Esophagus squamous epithelium (tissue), 5 donors: ENCODE results near the gene MAT1A. TPM values are rescaled to one million over a fixed set of nuclear protein-coding genes. Genes with fewer than 3 reads are reported as not detected.
A peak's percentile ranks its signal among the peaks of the same experiment; 100 is the strongest.

Experiments used
- DNase-seq: peaks from one replicate; lab custom pipeline; 2025; lab: John Stamatoyannopoulos, UW
- H3K27ac ChIP-seq, 4 donors: fragments of 200-600 bp; sonication (generic); one replicate each; pipeline ENCODE4 v1.5.1; 2016 to 2019; ENCODE audit warnings: mild to moderate bottlenecking in 1 of 4
- H3K27me3 ChIP-seq, 4 donors: fragments of 200-600 bp; sonication (generic); 1 replicate in 3 of 4; 2 replicates in 1 of 4; pipeline versions ENCODE4 v1.5.1 to v1.6.0; 2017 to 2021; ENCODE audit warnings: antibody characterized with exemption in 1 of 4
- H3K36me3 ChIP-seq, 3 donors: fragments of 200-600 bp; sonication (generic); one replicate each; pipeline ENCODE4 v1.5.1; 2016 to 2019
- H3K4me1 ChIP-seq, 3 donors: fragments of 200-600 bp; sonication (generic); one replicate each; pipeline ENCODE4 v1.5.1; 2017 to 2019
- H3K4me3 ChIP-seq, 4 donors: fragments of 200-600 bp; sonication (generic); 1 replicate in 3 of 4; 2 replicates in 1 of 4; pipeline ENCODE4 v1.5.1; 2016 to 2019; ENCODE audit warnings: mild to moderate bottlenecking in 2 of 4, moderate library complexity in 1 of 4
- H3K9me3 ChIP-seq, 3 donors: fragments of 200-600 bp; sonication (generic); one replicate each; pipeline ENCODE4 v1.5.1; 2016 to 2019
- POLR2A ChIP-seq, 4 donors: fragments of 450-650 bp; IDR thresholded peaks; one replicate each; pipeline ENCODE4 v1.6.1; 2017; ENCODE audit warnings: antibody characterized with exemption in 4 of 4, mild to moderate bottlenecking in 4 of 4, moderate library complexity in 3 of 4
- WGBS, 2 donors: methylation state at CpG; one replicate each; pipeline ENCODE4 v1.1.5; 2018; 5-methylcytosine and 5-hydroxymethylcytosine counted together
- intact Hi-C: fragments of 100-400 bp; cut with DNase I; formaldehyde crosslinking; loops from one replicate; pipeline ENCODE4 v1.15.0; 2022
- total RNA-seq, 4 donors: library from RNA; depleted of rRNA; stranded (reverse); fragments of >200 nt; gene quantifications; one replicate each; pipeline ENCODE4 v1.1.0, GENCODE V29; 2016
- TF ChIP-seq, protein P1 (sequence below), 6 experiments: fragments of 450-650 bp in 4 of 6; fragments of 200-600 bp in 2 of 6; sonication (generic) in 2 of 6; IDR thresholded peaks; one replicate each; pipeline ENCODE4 v1.5.1; 2016 to 2019; ENCODE audit warnings: antibody characterized with exemption in 6 of 6, mild to moderate bottlenecking in 4 of 6, moderate library complexity in 4 of 6
- donor health status: DM: yes; HTN: yes; CAD: no.

Gene MAT1A
- 1 to 10 TPM in 1 of 4 donors, under 1 TPM in 3; 0.09 to 2.3 (median 0.55) TPM for total RNA-seq

DNA sequence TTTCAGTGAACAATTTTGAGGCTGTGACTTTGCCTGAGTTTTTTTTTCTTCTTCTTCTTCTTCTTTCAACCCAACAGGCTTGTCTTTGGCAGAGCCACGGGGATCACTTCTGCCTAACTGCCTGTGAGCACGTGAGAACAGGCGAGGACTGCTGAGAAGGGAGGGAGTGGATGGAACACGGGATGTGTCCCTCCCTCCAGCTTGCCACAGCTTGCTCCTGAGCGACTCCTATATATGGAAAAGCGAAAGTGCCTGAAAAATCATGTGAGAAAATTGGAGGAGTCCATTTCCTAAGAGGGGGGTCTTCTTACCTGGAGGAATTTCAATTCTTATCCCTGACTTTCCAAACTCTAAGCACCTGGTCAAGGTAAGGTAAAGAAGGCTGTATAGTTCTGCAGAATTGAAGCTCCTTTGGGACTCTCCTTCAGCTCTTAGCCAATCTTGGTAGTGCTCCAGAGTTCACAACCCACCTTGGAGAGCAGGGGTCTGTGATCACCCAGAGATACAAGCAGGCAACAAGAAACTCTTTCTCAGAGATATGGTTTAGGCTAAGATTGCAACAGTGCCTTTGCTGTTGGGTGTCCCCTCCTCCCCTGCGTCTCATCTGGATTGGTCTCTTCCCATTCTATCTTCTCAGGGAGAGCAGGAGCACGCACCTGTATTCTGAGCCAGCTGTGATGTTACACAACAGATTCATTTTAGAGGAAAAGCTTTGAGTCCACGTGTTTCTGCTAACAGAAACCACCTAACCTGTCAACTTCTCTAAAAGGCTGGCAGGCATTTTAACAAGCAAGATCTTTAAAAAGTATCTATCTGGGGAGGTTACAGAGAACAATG, at the start of gene MAT1A:
Gene MAT1A, minus strand, starts transcription at position 208 of the 837 bp plus-strand sequence. CDS start 235 bp downstream, outside the sequence.
- H3K4me3 ChIP-seq, result peak within 1 kb of the TSS in 1 of 4 donors; percentile 38
- intact Hi-C loops, result no loop called here
- H3K27ac ChIP-seq, result peak within 1 kb of the TSS in 3 of 4 donors; percentile 40 to 79 (median 59)
- 8 to 19% methylated on average over 4 to 9 of the region's 9 CpGs for WGBS, 2 donors
- TF ChIP-seq POLR2A (IDR thresholded peaks at IDR 0.05), result no peak
- TF ChIP-seq, protein P1, sequence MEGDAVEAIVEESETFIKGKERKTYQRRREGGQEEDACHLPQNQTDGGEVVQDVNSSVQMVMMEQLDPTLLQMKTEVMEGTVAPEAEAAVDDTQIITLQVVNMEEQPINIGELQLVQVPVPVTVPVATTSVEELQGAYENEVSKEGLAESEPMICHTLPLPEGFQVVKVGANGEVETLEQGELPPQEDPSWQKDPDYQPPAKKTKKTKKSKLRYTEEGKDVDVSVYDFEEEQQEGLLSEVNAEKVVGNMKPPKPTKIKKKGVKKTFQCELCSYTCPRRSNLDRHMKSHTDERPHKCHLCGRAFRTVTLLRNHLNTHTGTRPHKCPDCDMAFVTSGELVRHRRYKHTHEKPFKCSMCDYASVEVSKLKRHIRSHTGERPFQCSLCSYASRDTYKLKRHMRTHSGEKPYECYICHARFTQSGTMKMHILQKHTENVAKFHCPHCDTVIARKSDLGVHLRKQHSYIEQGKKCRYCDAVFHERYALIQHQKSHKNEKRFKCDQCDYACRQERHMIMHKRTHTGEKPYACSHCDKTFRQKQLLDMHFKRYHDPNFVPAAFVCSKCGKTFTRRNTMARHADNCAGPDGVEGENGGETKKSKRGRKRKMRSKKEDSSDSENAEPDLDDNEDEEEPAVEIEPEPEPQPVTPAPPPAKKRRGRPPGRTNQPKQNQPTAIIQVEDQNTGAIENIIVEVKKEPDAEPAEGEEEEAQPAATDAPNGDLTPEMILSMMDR (IDR thresholded peaks at IDR 0.05), result no peak
- no peaks in the 10 kb centered on the region for H3K27me3 ChIP-seq
- no peaks in the 10 kb centered on the region for H3K9me3 ChIP-seq
- H3K36me3 ChIP-seq, result no peaks in the 10 kb centered on the region
- H3K4me1 ChIP-seq, result peaks cover 0 to 11% (median 0%) of the 10 kb centered on the region in 3 donors
- no peak for DNase-seq

DNA sequence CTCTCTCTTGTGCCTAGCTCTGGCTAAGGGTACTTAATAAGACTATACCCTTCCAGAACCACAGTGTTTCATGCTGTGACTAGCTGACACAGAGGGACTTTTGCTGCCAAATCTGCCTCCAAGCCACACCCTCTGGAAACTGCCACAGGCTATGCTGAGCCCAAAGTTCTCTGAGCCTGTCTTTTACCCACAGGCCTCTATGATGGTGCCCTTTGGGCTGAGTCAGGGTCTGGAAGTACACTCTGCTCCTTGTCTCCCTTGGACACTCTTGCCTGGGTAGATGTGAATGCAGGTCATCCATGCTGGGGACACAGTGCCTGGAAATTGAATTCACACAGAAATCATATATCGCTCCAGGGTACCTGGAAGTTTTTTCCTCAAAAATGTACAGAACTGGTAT, 44.5 kb upstream of the MAT1A start:
- peaks cover 0 to 6% (median 0%) of the 10 kb centered on the region in 3 donors for H3K4me1 ChIP-seq
- no peak for DNase-seq
- WGBS, 2 donors, result 81 to 94% methylated on average over 1 of the region's 1 CpG
- intact Hi-C loops, result no loop called here
- no peaks in the 10 kb centered on the region for H3K36me3 ChIP-seq
- no peak overlapping the region for H3K4me3 ChIP-seq
- TF ChIP-seq POLR2A (IDR thresholded peaks at IDR 0.05), result no peak
- TF ChIP-seq, protein P1 (IDR thresholded peaks at IDR 0.05), result no peak
- H3K27ac ChIP-seq, result no peak overlapping the region
- H3K27me3 ChIP-seq, result peaks cover 0 to 12% (median 0%) of the 10 kb centered on the region in 4 donors
- H3K9me3 ChIP-seq, result no peaks in the 10 kb centered on the region

GRCh38 chr10:80324891-80325364, 35.5 kb upstream of the MAT1A start:
- Histone ChIP-seq H3K27ac (no peak overlapping the region), H3K9me3 (no peaks in the 10 kb centered on the region), H3K36me3 (no peaks in the 10 kb centered on the region), H3K27me3 (peaks cover 0 to 29% (median 0%) of the 10 kb centered on the region in 4 donors), H3K4me3 (no peak overlapping the region), H3K4me1 (no peaks in the 10 kb centered on the region)
- TF ChIP-seq POLR2A (IDR thresholded peaks at IDR 0.05), result no peak
- TF ChIP-seq, protein P1 (IDR thresholded peaks at IDR 0.05), result no peak
- DNase-seq, result no peak
- 55 to 63% methylated on average over 5 to 6 of the region's 6 CpGs for WGBS, 2 donors
- intact Hi-C loops, result no loop called here

- H3K36me3 ChIP-seq, result no peaks in the 10 kb centered on the region
- no peak overlapping the region for H3K4me3 ChIP-seq
- H3K27me3 ChIP-seq, result peaks cover 0 to 20% (median 0%) of the 10 kb centered on the region in 4 donors
- 19 to 25% methylated on average over 1 of the region's 1 CpG for WGBS, 2 donors
- H3K9me3 ChIP-seq, result no peaks in the 10 kb centered on the region
- DNase-seq, result no peak
- intact Hi-C loops, result no loop called here
- H3K27ac ChIP-seq, result no peak overlapping the region
- no peak for TF ChIP-seq POLR2A (IDR thresholded peaks at IDR 0.05)
- TF ChIP-seq, protein P1 (IDR thresholded peaks at IDR 0.05), result no peak
- H3K4me1 ChIP-seq, result no peaks in the 10 kb centered on the region
Observed at GRCh38 chr10:80324086-80324485, 34.6 kb upstream of the MAT1A start.

GRCh38 chr10:80323311-80323710, 33.9 kb upstream of the MAT1A start:
- intact Hi-C loops, result no loop called here
- no peak overlapping the region for H3K4me3 ChIP-seq
- H3K4me1 ChIP-seq, result no peaks in the 10 kb centered on the region
- H3K9me3 ChIP-seq, result no peaks in the 10 kb centered on the region
- no peak for DNase-seq
- peaks cover 0 to 13% (median 0%) of the 10 kb centered on the region in 4 donors for H3K27me3 ChIP-seq
- no peak overlapping the region for H3K27ac ChIP-seq
- TF ChIP-seq, protein P1 (IDR thresholded peaks at IDR 0.05), result no peak
- no peak for TF ChIP-seq POLR2A (IDR thresholded peaks at IDR 0.05)
- WGBS, 2 donors, result 48 to 50% methylated on average over 3 of the region's 3 CpGs
- no peaks in the 10 kb centered on the region for H3K36me3 ChIP-seq
